ENCODE results near the gene RNF181. TPM values are rescaled to one million over a fixed set of nuclear protein-coding genes. Genes with fewer than 3 reads are reported as not detected.

RNF181 gene, protein sequence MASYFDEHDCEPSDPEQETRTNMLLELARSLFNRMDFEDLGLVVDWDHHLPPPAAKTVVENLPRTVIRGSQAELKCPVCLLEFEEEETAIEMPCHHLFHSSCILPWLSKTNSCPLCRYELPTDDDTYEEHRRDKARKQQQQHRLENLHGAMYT
- total RNA-seq = 74.1 TPM

DNA sequence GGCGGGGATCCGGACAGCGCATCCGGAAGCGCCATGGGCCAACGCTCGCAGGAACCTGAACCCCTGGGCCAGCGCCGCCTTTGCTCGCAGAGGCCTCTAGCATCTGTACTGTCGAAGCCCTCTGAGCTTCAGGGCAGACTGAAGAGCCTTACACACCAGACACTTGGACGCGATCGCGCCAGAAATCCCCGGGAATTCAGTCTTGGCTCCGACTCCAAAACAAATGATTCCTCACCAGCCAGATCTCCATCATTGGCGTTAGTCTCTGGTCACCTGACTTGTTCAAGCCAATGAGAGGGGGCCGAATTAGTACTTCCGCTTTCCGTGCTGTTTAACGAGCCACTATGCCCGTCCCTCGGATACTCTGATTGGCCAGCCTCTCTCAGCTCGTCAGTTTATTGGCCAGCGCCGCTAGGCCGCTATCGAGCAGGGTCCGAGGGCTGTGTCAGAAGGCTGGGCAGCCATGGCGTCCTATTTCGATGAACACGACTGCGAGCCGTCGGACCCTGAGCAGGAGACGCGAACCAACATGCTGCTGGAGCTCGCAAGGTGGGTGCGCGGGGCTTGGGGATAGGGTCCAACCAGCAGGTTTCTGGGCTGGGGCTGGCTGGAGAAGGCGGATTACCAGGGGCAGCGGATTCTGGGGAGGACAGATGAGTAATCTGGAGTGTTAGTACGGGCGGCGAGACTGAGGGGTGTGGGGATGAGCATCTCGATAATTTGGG is at the start of gene RNF181:
RNF181 (plus strand) TSS at position 445 of the 725 bp plus-strand sequence; CDS start at position 464, 19 bp downstream.
- Histone ChIP-seq H3K9ac (ENCODE audit: low read depth in 1 of 3, low read length in 3 of 3) (peak within 1 kb of the TSS; percentile 97 to 99 (median 97)), H3K4me1 (ENCODE audit: control insufficient read depth in 3 of 3, insufficient read depth in 3 of 3, low read length in 3 of 3) (peaks cover 49 to 66% (median 57%) of the 10 kb centered on the region in 3 donors), H3K4me3 (ENCODE audit: low read length in 3 of 3) (peak within 1 kb of the TSS; percentile 83 to 99 (median 86)), H3K27ac (ENCODE audit: low read depth, low read length) (peak within 1 kb of the TSS; percentile 87), H3K27me3 (ENCODE audit: control insufficient read depth in 3 of 3, insufficient read depth in 3 of 3, low read length in 3 of 3) (no peaks in the 10 kb centered on the region), H3K9me3 (ENCODE audit: control insufficient read depth in 3 of 3, low read length in 3 of 3) (no peaks in the 10 kb centered on the region), H3K36me3 (ENCODE audit: control insufficient read depth in 3 of 3, insufficient read depth in 3 of 3, low read length in 3 of 3) (peaks cover 37 to 41% (median 37%) of the 10 kb centered on the region in 3 donors)

DNA sequence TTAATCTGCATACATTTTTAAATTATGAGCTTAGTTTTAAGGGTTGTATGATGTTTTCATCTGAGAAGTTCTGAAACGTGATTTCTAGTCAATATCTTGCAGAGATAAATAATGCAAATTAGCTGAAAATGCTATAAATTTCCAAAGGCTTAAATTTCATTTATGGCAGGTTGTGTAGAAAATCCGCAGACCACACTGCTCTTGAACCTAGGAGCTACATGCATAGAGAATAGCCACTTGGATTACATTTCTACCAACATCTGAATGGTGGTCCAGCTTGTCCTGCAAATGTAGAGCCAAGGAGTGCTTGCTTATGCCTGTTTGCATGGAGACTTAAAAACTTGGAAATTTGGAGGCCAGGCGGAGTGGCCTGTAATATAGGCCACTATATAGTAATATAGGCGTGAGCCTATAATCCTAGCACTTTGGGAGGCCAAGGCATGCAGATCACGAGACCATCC is 49.7 kb upstream of the RNF181 start:
- no peak overlapping the region for H3K9ac ChIP-seq (ENCODE audit: low read depth in 1 of 3, low read length in 3 of 3)
- H3K9me3 ChIP-seq (ENCODE audit: control insufficient read depth in 3 of 3, low read length in 3 of 3) = no peaks in the 10 kb centered on the region
- H3K4me1 ChIP-seq (ENCODE audit: control insufficient read depth in 3 of 3, insufficient read depth in 3 of 3, low read length in 3 of 3) = peaks cover 45 to 51% (median 50%) of the 10 kb centered on the region in 3 donors
- no peaks in the 10 kb centered on the region for H3K27me3 ChIP-seq (ENCODE audit: control insufficient read depth in 3 of 3, insufficient read depth in 3 of 3, low read length in 3 of 3)
- peaks cover 42 to 46% (median 46%) of the 10 kb centered on the region in 3 donors for H3K36me3 ChIP-seq (ENCODE audit: control insufficient read depth in 3 of 3, insufficient read depth in 3 of 3, low read length in 3 of 3)
- H3K4me3 ChIP-seq (ENCODE audit: low read length in 3 of 3) = no peak overlapping the region
- H3K27ac ChIP-seq (ENCODE audit: low read depth, low read length) = peak overlapping the region; percentile 79

DNA sequence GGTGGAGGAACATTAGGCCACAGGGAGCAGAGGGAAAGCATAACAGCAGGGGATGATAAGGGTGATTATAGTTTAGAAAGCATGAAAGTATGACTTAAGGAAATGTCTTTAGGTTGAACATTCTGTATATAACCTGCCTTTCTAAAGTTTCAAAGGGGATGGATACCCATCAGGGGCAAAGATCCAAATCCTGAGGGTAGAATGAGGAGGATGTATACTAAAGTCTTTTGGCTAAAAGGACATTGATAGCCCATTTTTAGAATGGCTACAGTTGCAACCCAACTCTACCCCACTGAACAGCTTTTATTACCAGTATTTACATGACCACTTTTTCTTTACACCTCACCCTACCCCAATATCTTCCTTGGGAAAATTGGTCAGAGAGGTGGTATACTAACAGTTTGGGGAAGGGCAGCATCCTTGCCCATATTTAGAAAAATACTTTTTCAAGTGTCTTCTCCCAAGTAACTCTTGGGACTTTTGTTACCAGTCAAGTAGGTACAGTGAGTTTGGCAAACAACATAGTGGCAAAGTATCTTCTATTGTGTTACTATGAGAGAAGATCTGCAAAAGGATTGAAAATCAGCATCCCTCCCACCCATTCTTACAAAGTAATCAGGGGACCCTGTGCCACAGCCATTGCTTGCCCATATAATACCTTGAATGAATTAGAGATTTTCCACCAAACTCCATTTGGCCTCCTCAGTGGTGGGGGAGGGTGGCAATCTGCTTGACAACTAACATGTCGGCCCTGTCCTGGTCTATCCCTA is 48.3 kb upstream of the RNF181 start:
- Histone ChIP-seq H3K9me3 (ENCODE audit: control insufficient read depth in 3 of 3, low read length in 3 of 3) (no peaks in the 10 kb centered on the region), H3K27ac (ENCODE audit: low read depth, low read length) (no peak overlapping the region), H3K27me3 (ENCODE audit: control insufficient read depth in 3 of 3, insufficient read depth in 3 of 3, low read length in 3 of 3) (no peaks in the 10 kb centered on the region), H3K4me3 (ENCODE audit: low read length in 3 of 3) (no peak overlapping the region), H3K9ac (ENCODE audit: low read depth in 1 of 3, low read length in 3 of 3) (no peak overlapping the region), H3K36me3 (ENCODE audit: control insufficient read depth in 3 of 3, insufficient read depth in 3 of 3, low read length in 3 of 3) (peaks cover 37 to 43% (median 40%) of the 10 kb centered on the region in 3 donors), H3K4me1 (ENCODE audit: control insufficient read depth in 3 of 3, insufficient read depth in 3 of 3, low read length in 3 of 3) (peaks cover 40 to 46% (median 41%) of the 10 kb centered on the region in 3 donors)

- Histone ChIP-seq H3K27ac (ENCODE audit: low read depth, low read length) (no peak overlapping the region), H3K27me3 (ENCODE audit: control insufficient read depth in 3 of 3, insufficient read depth in 3 of 3, low read length in 3 of 3) (no peaks in the 10 kb centered on the region), H3K4me1 (ENCODE audit: control insufficient read depth in 3 of 3, insufficient read depth in 3 of 3, low read length in 3 of 3) (peaks cover 32 to 39% (median 34%) of the 10 kb centered on the region in 3 donors), H3K9me3 (ENCODE audit: control insufficient read depth in 3 of 3, low read length in 3 of 3) (no peaks in the 10 kb centered on the region), H3K9ac (ENCODE audit: low read depth in 1 of 3, low read length in 3 of 3) (no peak overlapping the region), H3K4me3 (ENCODE audit: low read length in 3 of 3) (no peak overlapping the region), H3K36me3 (ENCODE audit: control insufficient read depth in 3 of 3, insufficient read depth in 3 of 3, low read length in 3 of 3) (peaks cover 35 to 43% (median 40%) of the 10 kb centered on the region in 3 donors)
Measured at GRCh38 chr2:85547859-85548607, 47.5 kb upstream of the RNF181 start.

- H3K4me3 ChIP-seq (ENCODE audit: low read length in 3 of 3) = no peak overlapping the region
- no peak overlapping the region for H3K27ac ChIP-seq (ENCODE audit: low read depth, low read length)
- peaks cover 28 to 34% (median 29%) of the 10 kb centered on the region in 3 donors for H3K4me1 ChIP-seq (ENCODE audit: control insufficient read depth in 3 of 3, insufficient read depth in 3 of 3, low read length in 3 of 3)
- no peaks in the 10 kb centered on the region for H3K27me3 ChIP-seq (ENCODE audit: control insufficient read depth in 3 of 3, insufficient read depth in 3 of 3, low read length in 3 of 3)
- peaks cover 34 to 42% (median 39%) of the 10 kb centered on the region in 3 donors for H3K36me3 ChIP-seq (ENCODE audit: control insufficient read depth in 3 of 3, insufficient read depth in 3 of 3, low read length in 3 of 3)
- no peak overlapping the region for H3K9ac ChIP-seq (ENCODE audit: low read depth in 1 of 3, low read length in 3 of 3)
- no peaks in the 10 kb centered on the region for H3K9me3 ChIP-seq (ENCODE audit: control insufficient read depth in 3 of 3, low read length in 3 of 3)
Measured at GRCh38 chr2:85548608-85548900, 47.0 kb upstream of the RNF181 start.

GRCh38 chr2:85549095-85549494 is 46.5 kb upstream of the RNF181 start:
- no peak overlapping the region for H3K9ac ChIP-seq (ENCODE audit: low read depth in 1 of 3, low read length in 3 of 3)
- peaks cover 35 to 45% (median 43%) of the 10 kb centered on the region in 3 donors for H3K36me3 ChIP-seq (ENCODE audit: control insufficient read depth in 3 of 3, insufficient read depth in 3 of 3, low read length in 3 of 3)
- H3K27ac ChIP-seq (ENCODE audit: low read depth, low read length) = no peak overlapping the region
- H3K27me3 ChIP-seq (ENCODE audit: control insufficient read depth in 3 of 3, insufficient read depth in 3 of 3, low read length in 3 of 3) = no peaks in the 10 kb centered on the region
- H3K4me1 ChIP-seq (ENCODE audit: control insufficient read depth in 3 of 3, insufficient read depth in 3 of 3, low read length in 3 of 3) = peaks cover 25 to 28% (median 26%) of the 10 kb centered on the region in 3 donors
- no peak overlapping the region for H3K4me3 ChIP-seq (ENCODE audit: low read length in 3 of 3)
- no peaks in the 10 kb centered on the region for H3K9me3 ChIP-seq (ENCODE audit: control insufficient read depth in 3 of 3, low read length in 3 of 3)

GRCh38 chr2:85549826-85550225 is 45.7 kb upstream of the RNF181 start:
- no peaks in the 10 kb centered on the region for H3K27me3 ChIP-seq (ENCODE audit: control insufficient read depth in 3 of 3, insufficient read depth in 3 of 3, low read length in 3 of 3)
- H3K36me3 ChIP-seq (ENCODE audit: control insufficient read depth in 3 of 3, insufficient read depth in 3 of 3, low read length in 3 of 3) = peaks cover 39 to 52% (median 48%) of the 10 kb centered on the region in 3 donors

DNA sequence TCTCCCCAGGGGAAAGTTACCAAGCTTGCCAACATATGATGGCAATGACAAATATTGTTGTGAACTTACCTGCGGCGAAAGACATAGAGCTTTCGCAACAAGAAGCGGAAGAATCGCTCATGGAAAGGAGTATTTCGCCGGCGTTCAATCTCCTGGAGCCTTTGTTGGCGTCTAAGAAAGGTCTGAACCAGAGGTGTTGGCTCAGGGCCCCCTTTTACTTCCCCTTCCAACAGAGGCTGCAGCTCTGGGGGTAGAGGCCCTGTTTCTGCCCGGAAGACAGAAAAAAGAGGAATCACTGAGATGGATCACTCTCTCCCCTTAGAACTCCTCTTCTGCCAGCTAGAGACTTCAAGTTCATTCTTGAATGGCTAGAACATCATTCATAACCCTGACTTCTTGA is 45.1 kb upstream of the RNF181 start:
- H3K36me3 ChIP-seq (ENCODE audit: control insufficient read depth in 3 of 3, insufficient read depth in 3 of 3, low read length in 3 of 3) = peaks cover 43 to 56% (median 50%) of the 10 kb centered on the region in 3 donors
- H3K27ac ChIP-seq (ENCODE audit: low read depth, low read length) = no peak overlapping the region
- peaks cover 15 to 19% (median 15%) of the 10 kb centered on the region in 3 donors for H3K4me1 ChIP-seq (ENCODE audit: control insufficient read depth in 3 of 3, insufficient read depth in 3 of 3, low read length in 3 of 3)
- no peaks in the 10 kb centered on the region for H3K27me3 ChIP-seq (ENCODE audit: control insufficient read depth in 3 of 3, insufficient read depth in 3 of 3, low read length in 3 of 3)
- no peaks in the 10 kb centered on the region for H3K9me3 ChIP-seq (ENCODE audit: control insufficient read depth in 3 of 3, low read length in 3 of 3)
- no peak overlapping the region for H3K9ac ChIP-seq (ENCODE audit: low read depth in 1 of 3, low read length in 3 of 3)
- H3K4me3 ChIP-seq (ENCODE audit: low read length in 3 of 3) = no peak overlapping the region

More at GRCh38 chr2:85549826-85550225, 45.7 kb upstream of the RNF181 start:
- Histone ChIP-seq H3K4me3 (ENCODE audit: low read length in 3 of 3) (no peak overlapping the region), H3K9ac (ENCODE audit: low read depth in 1 of 3, low read length in 3 of 3) (no peak overlapping the region), H3K27ac (ENCODE audit: low read depth, low read length) (no peak overlapping the region), H3K4me1 (ENCODE audit: control insufficient read depth in 3 of 3, insufficient read depth in 3 of 3, low read length in 3 of 3) (peaks cover 19 to 21% (median 20%) of the 10 kb centered on the region in 3 donors), H3K9me3 (ENCODE audit: control insufficient read depth in 3 of 3, low read length in 3 of 3) (no peaks in the 10 kb centered on the region)

Data from skeletal muscle tissue (tissue), 4 donors.